HG03066 (cell line): ENCODE measurements around the gene HOXA3.
A peak's percentile ranks its signal among the peaks of the same experiment; 100 is the strongest.

Experiments
- ATAC-seq: cut with Tn5 transposase; IDR thresholded peaks from one replicate; pipeline ENCODE4 v1.9.1; 2021; ENCODE audit warnings: low read depth; ENCODE audit not compliant: unreplicated experiment

The HOXA3 gene

GRCh38 chr7:27106901-27107240, 45.5 kb downstream of the HOXA3 start:
- ATAC-seq: no peak

- ATAC-seq: no peak
Observed at GRCh38 chr7:27106181-27106900, 46.0 kb downstream of the HOXA3 start.

- ATAC-seq: no peak
Observed at GRCh38 chr7:27105301-27106031, 46.9 kb downstream of the HOXA3 start.

GRCh38 chr7:27104341-27105058, 47.9 kb downstream of the HOXA3 start:
- ATAC-seq: no peak

GRCh38 chr7:27103489-27104226, 48.7 kb downstream of the HOXA3 start:
- ATAC-seq: no peak

GRCh38 chr7:27102581-27103442, 49.6 kb downstream of the HOXA3 start, which contains the start of gene HOXA2:
Gene HOXA2 (minus strand): TSS chr7:27102683. CDS start chr7:27102500, 183 bp downstream.
- no peak for ATAC-seq

DNA sequence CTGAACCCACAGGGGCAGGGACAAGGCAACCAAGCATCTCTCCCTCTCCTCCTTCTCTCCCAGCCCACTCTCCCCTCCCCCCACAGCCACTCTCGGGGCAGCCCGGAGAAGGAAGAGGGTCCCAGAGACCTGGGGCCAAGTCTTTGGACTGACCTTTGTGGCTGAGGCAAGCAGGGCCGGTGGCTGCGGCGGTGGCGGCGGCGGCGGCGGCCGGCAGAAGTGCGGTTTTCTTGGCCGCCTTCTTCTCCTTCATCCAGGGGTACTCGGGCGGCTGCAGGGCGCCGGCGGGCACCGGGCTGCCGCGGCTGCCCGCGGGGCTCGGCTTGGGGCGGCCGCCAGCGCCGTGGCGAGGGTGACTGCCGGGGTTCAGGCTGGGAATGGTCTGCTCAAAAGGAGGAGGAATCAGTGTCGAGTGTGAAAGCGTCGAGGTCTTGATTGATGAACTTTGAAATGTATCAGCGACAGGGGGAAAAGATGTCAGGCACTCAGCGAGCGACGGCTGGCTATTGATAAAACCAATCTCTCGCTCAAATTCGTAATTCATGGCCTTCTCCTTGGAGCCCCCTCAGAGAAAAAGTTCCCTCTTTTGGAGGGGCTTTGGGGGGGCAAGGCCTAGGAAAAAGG, 50.3 kb downstream of the HOXA3 start:
- ATAC-seq: no peak

DNA sequence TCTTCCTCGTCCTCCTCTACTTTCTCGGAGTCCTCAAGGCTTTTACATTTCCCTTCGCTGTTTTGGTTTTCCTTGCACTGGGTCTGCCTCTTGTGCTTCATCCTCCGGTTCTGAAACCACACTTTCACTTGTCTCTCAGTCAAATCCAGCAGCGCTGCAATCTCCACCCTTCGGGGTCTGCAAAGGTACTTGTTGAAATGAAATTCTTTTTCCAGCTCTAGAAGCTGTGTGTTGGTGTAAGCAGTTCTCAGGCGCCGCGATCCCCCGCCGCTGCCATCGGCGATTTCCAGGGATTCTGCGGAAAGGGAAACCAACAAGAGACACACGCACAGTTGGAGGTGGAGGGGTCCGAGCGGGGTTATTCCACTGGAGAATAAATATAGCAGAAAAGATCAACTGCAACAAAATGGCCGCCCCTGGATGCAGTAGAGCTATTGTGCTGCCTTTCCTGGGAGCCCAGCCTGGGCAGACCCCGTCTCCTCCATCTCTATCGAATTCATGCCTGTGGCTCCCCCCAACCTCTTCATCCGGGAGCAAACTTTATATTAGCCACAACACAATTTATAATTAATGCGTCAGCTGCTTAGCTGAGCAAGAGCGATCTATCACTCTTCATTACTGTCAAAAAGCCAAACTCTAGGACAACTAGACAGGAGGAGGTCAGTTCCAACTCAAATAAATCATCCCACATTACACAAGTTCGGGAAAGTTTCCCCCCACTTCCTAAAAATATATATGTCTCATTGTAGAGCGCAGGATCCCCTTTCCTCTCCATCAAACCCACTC, 51.0 kb downstream of the HOXA3 start:
- ATAC-seq: no peak

DNA sequence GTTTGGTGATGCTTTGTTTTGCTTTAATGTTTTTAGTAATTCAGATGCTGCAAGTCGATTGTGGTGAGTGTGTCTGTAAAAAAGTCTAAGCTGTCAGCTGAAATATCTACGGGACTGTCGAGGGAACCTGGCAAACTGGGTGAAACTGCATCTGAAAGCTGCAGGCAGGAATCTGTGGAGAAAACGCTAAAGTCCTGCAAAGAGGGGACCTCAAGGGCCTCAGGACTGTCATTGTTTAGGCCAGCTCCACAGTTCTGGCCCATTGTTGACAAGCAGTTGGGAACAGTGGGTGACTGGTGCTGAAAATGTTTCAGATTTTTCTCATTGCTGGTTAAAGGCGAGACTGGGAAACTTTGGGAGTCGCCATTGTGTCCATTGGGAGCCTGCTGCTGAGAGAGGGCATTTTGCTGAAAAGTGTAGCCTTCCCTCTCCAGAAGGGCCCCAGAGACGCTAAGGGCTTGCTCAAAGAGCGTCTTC, 51.7 kb downstream of the HOXA3 start:
- ATAC-seq: no peak

GRCh38 chr7:27099453-27100370, 52.7 kb downstream of the HOXA3 start:
- no peak for ATAC-seq

DNA sequence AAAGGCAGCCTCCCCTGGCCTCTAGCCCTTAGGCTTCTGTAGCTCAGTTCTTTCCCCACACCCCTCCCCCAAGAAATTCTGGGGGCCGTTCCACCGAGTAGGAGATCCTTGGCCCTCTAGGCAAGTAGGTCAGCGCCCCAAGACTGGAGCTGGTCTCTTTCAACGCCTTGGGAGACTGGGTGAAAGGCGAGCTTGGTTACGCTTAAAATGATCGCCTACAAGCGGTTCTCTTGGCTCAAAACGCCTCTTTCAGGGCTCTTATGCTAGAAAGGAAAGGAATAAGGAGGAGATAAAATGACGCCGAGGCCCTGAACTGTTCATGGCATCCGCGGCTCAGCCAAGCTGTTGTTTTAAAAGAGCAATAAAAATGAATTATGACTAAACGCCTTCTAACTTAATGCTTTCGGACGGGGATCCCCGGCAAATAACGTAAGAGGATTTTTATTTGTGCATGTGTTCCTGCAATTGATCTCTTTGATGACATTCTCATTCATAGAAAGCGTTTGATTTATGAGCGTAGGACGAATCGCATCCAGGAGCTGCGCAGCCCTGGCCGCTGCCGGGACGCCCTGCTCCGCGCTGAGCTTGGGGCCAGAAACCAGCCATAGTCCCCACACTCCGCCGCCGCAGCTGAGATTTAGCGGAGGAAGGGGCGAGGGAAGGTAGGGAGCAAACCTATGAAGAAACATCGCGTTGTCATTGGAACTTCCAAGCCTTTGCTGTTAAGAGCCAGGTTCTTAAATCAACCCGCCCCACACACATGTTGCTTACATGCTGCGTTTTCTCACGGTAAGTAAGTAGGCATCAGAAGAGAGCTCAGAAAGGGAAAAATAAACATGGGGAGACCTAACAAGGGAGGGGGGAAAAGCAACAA, 53.6 kb downstream of the HOXA3 start:
- ATAC-seq: no peak

DNA sequence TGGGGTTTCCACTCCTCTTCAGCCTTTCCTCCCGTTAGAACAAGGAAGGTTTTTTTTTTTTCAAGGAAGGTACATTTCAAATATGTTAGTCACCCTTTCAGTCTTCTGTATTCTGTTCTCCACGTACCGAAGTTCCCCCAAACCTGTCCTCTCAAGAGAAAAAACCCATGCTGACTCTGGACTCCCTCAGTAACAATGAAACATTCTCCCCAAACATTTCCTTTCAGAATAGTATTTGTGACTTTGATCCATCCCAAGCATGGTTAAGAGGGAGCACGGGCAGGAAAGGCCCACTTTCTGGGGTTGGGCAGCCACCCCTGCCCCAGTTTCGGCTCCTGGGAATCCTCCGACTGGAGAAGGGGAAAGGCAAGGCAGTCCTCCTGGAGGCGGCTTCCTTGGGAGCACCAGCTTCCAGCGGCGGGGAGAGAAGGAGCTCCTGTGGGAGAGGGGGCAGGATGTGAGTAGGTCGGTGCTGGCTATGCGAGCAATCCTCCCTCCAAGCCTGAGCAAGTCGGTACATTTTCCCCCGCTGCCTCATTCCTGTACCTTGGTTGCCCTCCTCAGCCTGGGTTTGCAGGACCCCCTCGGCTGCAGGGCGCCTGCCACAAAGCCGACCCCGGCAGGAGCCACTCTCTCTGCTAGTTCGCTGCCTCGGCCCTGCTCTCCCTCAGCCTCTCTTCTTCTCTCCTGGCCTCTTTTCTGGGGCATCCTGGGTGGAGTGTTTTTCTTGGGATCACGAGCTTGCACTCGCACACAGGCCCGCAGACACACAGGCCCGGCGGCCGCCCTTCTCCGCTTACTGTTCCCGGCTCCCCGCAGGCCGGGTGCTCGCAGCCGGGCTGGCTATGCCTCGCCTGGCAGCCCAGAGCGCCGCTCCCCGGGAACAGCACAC, 54.5 kb downstream of the HOXA3 start:
- ATAC-seq: no peak

- ATAC-seq: no peak
Observed at GRCh38 chr7:27096768-27097514, 55.4 kb downstream of the HOXA3 start.

DNA sequence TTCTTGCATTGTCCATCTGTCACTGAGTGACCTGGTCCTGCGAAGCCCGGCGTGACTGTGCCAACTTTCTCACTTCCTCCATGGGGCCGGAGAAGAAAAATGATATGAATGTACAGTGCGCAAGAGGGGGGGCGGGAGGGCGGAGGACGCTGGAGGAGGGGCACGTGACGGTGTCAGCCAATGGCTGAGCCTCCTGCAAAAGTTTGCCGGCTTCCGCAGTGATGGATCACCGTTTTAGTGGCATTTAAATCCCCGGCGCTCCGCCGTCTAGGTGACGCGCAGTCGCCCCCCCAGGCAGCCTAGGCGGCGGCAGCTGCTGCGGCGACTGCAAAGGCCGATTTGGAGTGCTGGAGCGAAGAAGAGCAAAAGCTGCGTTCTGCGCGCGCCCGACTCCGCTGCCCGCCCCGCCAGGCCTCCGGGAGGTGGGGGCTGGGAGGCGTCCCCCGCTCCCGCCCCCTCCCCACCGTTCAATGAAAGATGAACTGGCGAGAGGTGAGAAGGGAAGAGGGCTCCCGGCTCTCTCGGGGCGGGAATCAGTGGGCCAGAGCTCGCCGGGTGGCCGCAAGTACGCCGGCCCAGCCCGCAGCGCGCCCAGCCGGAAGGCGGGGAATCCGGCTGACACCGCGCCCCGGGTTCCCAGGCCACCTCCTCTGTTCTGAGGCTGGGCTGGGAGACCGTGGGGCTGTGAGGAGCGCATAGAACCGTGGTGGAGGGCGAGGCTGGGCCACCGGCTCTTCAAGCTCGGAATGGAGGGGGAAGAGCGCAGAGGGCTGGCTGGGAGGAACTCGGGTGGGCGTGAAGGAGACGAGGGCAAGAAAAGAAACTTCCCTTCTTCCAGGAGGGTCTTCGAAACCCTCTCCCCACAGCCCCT, 56.3 kb downstream of the HOXA3 start, which contains the start of gene HOXA1:
TSS of gene HOXA1 (minus strand) at position 104 of the 871 bp plus-strand sequence. CDS start at position 16, 88 bp downstream.
- peak; percentile 88 for ATAC-seq
